Putamen (tissue), 1 donor: ENCODE results near the gene ZDHHC1.
"Not testable (repeated sequence)": the region's sequence is repeated elsewhere in the genome, so short reads cannot be mapped to it uniquely, and the experiment has no call there.

Source experiments
- DNase-seq: peaks from one replicate; pipeline ENCODE4 v3.0.0-alpha.2; 2016; ENCODE audit warnings: low spot score

ZDHHC1 gene

GRCh38 chr16:67430977-67431774, 14.9 kb upstream of the ZDHHC1 start, which contains the start of gene HSD11B2:
TSS of gene HSD11B2 (plus strand) at chr16:67431121. CDS start at chr16:67431249, 128 bp downstream.
- DNase-seq, result no peak

GRCh38 chr16:67430504-67430976, 14.3 kb upstream of the ZDHHC1 start:
- no peak for DNase-seq

- no peak for DNase-seq
These were observed 13.7 kb upstream of the ZDHHC1 start for GRCh38 chr16:67429799-67430503.

GRCh38 chr16:67429053-67429798, 12.9 kb upstream of the ZDHHC1 start:
- no peak for DNase-seq

GRCh38 chr16:67428146-67428731, 12.0 kb upstream of the ZDHHC1 start:
- DNase-seq, result no peak

GRCh38 chr16:67426950-67427349, 10.7 kb upstream of the ZDHHC1 start:
- DNase-seq, result no peak

- no peak for DNase-seq
These were observed 9.7 kb upstream of the ZDHHC1 start for GRCh38 chr16:67426022-67426421.

- DNase-seq, result no peak
These were observed 9.3 kb upstream of the ZDHHC1 start for GRCh38 chr16:67425580-67425979.

- no peak for DNase-seq
These were observed 8.8 kb upstream of the ZDHHC1 start for GRCh38 chr16:67425061-67425460.

GRCh38 chr16:67424261-67424615, 8.0 kb upstream of the ZDHHC1 start:
- DNase-seq, result no peak

GRCh38 chr16:67423611-67424260, 7.5 kb upstream of the ZDHHC1 start:
- DNase-seq, result no peak

GRCh38 chr16:67423015-67423414, 6.7 kb upstream of the ZDHHC1 start:
- DNase-seq, result no peak

GRCh38 chr16:67421030-67421429, 4.8 kb upstream of the ZDHHC1 start:
- no peak for DNase-seq

GRCh38 chr16:67419931-67420330, 3.7 kb upstream of the ZDHHC1 start:
- no peak for DNase-seq

GRCh38 chr16:67419502-67419901, 3.2 kb upstream of the ZDHHC1 start:
- no peak for DNase-seq

GRCh38 chr16:67417333-67418061, 1.2 kb upstream of the ZDHHC1 start:
- no peak for DNase-seq

- DNase-seq, result not testable (repeated sequence)
These were observed 856 bp downstream of the ZDHHC1 start for GRCh38 chr16:67415421-67415820.

- no peak for DNase-seq
These were observed 2.0 kb downstream of the ZDHHC1 start for GRCh38 chr16:67413978-67414911.

- DNase-seq, result no peak
These were observed 4.0 kb downstream of the ZDHHC1 start for GRCh38 chr16:67412294-67412693.

GRCh38 chr16:67411339-67411738, 4.9 kb downstream of the ZDHHC1 start:
- DNase-seq, result no peak
